Smooth muscle cell (in vitro differentiated cells): ENCODE results near the gene SH3TC1. TPM values are rescaled to one million over a fixed set of nuclear protein-coding genes. Genes with fewer than 3 reads are reported as not detected.

ENCODE experiments used
- DNase-seq: peaks from one replicate; lab custom pipeline; 2025; ENCODE audit not compliant: unreplicated experiment; lab: John Stamatoyannopoulos, UW
- H2AFZ ChIP-seq: fragments of 200-600 bp; sonication (generic); 2 replicates; pipeline ENCODE4 v1.6.0; 2016; ENCODE audit warnings: antibody characterized with exemption, low read depth, mild to moderate bottlenecking
- H3F3A ChIP-seq: fragments of 200-600 bp; sonication (generic); 2 replicates; pipeline ENCODE4 v1.6.0; 2017; ENCODE audit warnings: antibody characterized with exemption, low read depth
- H3K27ac ChIP-seq: fragments of 200-600 bp; sonication (generic); 2 replicates; pipeline ENCODE4 v1.5.1; 2016; ENCODE audit warnings: low read depth, mild to moderate bottlenecking
- H3K27me3 ChIP-seq: fragments of 200-600 bp; sonication (generic); 2 replicates; pipeline ENCODE4 v1.6.1; 2016; ENCODE audit warnings: low read depth, mild to moderate bottlenecking
- H3K36me3 ChIP-seq: fragments of 200-600 bp; sonication (generic); 2 replicates; pipeline ENCODE4 v1.5.1; 2016; ENCODE audit warnings: low read depth
- H3K4me1 ChIP-seq: fragments of 200-600 bp; sonication (generic); 2 replicates; pipeline ENCODE4 v1.5.1; 2016; ENCODE audit warnings: low read depth
- H3K4me2 ChIP-seq: fragments of 200-600 bp; sonication (generic); 2 replicates; pipeline ENCODE4 v1.6.0; 2016; ENCODE audit warnings: mild to moderate bottlenecking
- H3K4me3 ChIP-seq: fragments of 200-600 bp; sonication (generic); 2 replicates; pipeline ENCODE4 v1.5.1; 2016; ENCODE audit warnings: mild to moderate bottlenecking
- H3K79me2 ChIP-seq: fragments of 200-600 bp; sonication (generic); 2 replicates; pipeline ENCODE4 v1.6.0; 2016; ENCODE audit warnings: low read depth, mild to moderate bottlenecking
- H3K9ac ChIP-seq: fragments of 200-600 bp; sonication (generic); 2 replicates; pipeline ENCODE4 v1.6.0; 2016; ENCODE audit warnings: low read depth
- H3K9me3 ChIP-seq: fragments of 200-600 bp; sonication (generic); replicated peaks from 2 replicates; pipeline ENCODE4 v1.5.1; 2016; ENCODE audit warnings: low read depth
- H4K20me1 ChIP-seq: fragments of 200-600 bp; sonication (generic); 2 replicates; pipeline ENCODE4 v1.6.0; 2016; ENCODE audit warnings: low read depth
- WGBS: methylation state at CpG from one replicate; pipeline ENCODE4 v1.1.7; 2016; ENCODE audit warnings: low lambda C conversion rate; 5-methylcytosine and 5-hydroxymethylcytosine counted together
- polyA plus RNA-seq: library from polyadenylated mRNA; unstranded; fragments of >200 nt; fragmentation: Nextera tagmentation; extraction: Ambion mirVana; gene quantifications from 2 replicates; pipeline ENCODE4 v1.2.1, GENCODE V29; 2016
- total RNA-seq: library from RNA; depleted of rRNA; stranded (reverse); fragments of >200 nt; gene quantifications from 2 replicates; pipeline ENCODE4 v1.2.3, GENCODE V29; 2014
- TF ChIP-seq, protein P1 (sequence below): fragments of 200-600 bp; sonication (generic); IDR thresholded peaks from 2 replicates; pipeline ENCODE4 v1.5.1; 2017; ENCODE audit warnings: borderline replicate concordance, mild to moderate bottlenecking, antibody characterized with exemption; ENCODE audit not compliant: insufficient read depth, poor library complexity, severe bottlenecking

The SH3TC1 gene
- total and polyA plus RNA-seq, 2 experiments from 2014 or later: 7.8 to 17.7 TPM

DNA sequence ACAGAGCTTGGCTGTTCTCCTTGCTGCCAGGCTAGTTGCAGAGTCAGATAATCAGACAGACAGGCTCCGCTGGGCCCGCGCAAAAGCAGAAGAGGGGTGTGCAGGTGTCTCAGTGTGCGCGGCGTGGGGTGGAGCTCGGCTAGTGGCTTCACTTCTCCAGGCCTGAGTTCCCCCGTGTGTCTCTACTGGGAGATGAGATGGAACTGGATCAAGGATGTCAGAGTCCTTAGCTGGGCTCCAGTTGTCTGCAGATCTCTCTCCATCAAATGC, 91.5 kb downstream of the SH3TC1 start:
- H3K4me1 ChIP-seq: no peaks in the 10 kb centered on the region
- H3K4me3 ChIP-seq: no peak overlapping the region
- TF ChIP-seq, protein P1, sequence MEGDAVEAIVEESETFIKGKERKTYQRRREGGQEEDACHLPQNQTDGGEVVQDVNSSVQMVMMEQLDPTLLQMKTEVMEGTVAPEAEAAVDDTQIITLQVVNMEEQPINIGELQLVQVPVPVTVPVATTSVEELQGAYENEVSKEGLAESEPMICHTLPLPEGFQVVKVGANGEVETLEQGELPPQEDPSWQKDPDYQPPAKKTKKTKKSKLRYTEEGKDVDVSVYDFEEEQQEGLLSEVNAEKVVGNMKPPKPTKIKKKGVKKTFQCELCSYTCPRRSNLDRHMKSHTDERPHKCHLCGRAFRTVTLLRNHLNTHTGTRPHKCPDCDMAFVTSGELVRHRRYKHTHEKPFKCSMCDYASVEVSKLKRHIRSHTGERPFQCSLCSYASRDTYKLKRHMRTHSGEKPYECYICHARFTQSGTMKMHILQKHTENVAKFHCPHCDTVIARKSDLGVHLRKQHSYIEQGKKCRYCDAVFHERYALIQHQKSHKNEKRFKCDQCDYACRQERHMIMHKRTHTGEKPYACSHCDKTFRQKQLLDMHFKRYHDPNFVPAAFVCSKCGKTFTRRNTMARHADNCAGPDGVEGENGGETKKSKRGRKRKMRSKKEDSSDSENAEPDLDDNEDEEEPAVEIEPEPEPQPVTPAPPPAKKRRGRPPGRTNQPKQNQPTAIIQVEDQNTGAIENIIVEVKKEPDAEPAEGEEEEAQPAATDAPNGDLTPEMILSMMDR: no peak
- no peak for DNase-seq
- no peaks in the 10 kb centered on the region for H3K9me3 ChIP-seq
- H3K27ac ChIP-seq: no peak overlapping the region
- no peaks in the 10 kb centered on the region for H4K20me1 ChIP-seq
- no peak overlapping the region for H3K4me2 ChIP-seq
- 94% methylated on average over 8 of the region's 8 CpGs for WGBS
- no peaks in the 10 kb centered on the region for H3K27me3 ChIP-seq
- no peaks in the 10 kb centered on the region for H3F3A ChIP-seq
- no peaks in the 10 kb centered on the region for H3K36me3 ChIP-seq
- no peak overlapping the region for H2AFZ ChIP-seq
- no peaks in the 10 kb centered on the region for H3K79me2 ChIP-seq
- H3K9ac ChIP-seq: no peak overlapping the region

Other genes with a start within 250 kb of the SH3TC1 start
- gene ABLIM2, start 40.5 kb upstream of the SH3TC1 start, total RNA-seq: not detected in 2 replicates
- 0.08 and 0.30 TPM in 2 replicates for gene ABLIM2, start 40.5 kb upstream of the SH3TC1 start, polyA plus RNA-seq
- gene HTRA3, start 70.5 kb downstream of the SH3TC1 start, total RNA-seq: 77.7 and 94.9 TPM in 2 replicates
- gene HTRA3, start 70.5 kb downstream of the SH3TC1 start, polyA plus RNA-seq: 189 and 227 TPM in 2 replicates
- gene ACOX3, start 241.4 kb downstream of the SH3TC1 start, total RNA-seq: 25.0 and 25.9 TPM in 2 replicates
- gene ACOX3, start 241.4 kb downstream of the SH3TC1 start, polyA plus RNA-seq: 23.9 and 27.9 TPM in 2 replicates
- 16.6 and 18.7 TPM in 2 replicates for gene TRMT44, start 241.5 kb downstream of the SH3TC1 start, total RNA-seq
- 5.0 and 8.4 TPM in 2 replicates for gene TRMT44, start 241.5 kb downstream of the SH3TC1 start, polyA plus RNA-seq